ENCODE measurements around the gene KCNH1. TPM values are rescaled to one million over a fixed set of nuclear protein-coding genes. Genes with fewer than 3 reads are reported as not detected.

KCNH1 gene
- total and polyA plus RNA-seq, 2 experiments from 2014 or later, result 0.28 TPM; not detected in 1

DNA sequence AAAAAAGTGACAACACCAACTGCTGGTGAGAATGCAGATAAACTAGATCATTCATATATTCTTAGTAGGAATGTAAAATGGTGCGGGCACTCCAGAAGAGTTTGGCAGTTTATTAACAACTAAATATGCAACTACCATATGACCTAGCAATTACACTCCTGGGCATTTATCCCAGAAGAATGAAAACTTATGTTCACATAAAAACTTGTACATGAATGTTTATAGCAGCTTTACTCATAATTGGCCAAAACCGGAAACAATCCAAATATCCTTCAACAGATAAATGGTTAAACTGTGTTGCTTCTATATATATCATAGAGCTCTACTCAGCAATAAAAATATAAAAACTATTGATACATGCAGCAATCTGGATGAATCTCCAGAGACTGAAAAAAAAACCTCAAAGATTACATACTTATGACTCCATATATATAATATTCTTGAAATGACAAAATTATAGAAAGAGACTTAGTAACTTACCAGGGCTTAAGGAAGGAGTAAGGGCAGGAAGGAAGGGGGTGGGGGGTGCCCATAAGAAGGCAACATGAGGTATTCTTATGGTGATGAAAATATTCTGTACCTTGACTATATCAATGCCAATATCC, 99.9 kb downstream of the KCNH1 start (continued):
- TF ChIP-seq JUNB (IDR thresholded peaks at IDR 0.05; ENCODE audit: unreplicated experiment), result no peak
- no peak for TF ChIP-seq ZNF462 (CRISPR knock-in tag; IDR thresholded peaks at IDR 0.05)

DNA sequence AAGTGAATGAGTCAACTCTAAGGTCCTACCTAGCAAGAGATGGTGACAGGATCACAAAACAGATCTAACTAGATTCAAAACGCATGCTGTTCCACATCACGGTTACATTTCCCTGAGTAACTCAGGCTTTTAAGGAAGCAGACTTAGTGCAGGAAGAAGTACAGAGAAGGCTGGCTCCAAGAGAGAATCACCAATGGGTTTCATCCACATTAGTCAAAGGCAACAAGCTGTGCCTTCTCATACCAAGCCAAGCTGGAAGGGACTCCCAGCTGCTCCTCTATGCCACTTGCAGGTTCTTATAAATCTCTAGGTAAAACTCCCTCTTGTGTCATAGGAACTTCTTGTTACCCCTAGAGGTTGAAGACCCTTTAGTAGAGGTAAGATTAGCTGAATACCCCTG, 109.0 kb downstream of the KCNH1 start:
- no peak overlapping the region for H2AFZ ChIP-seq
- Mint-ChIP-seq H3K4me3 (no peak overlapping the region), H3K27me3 (ENCODE audit: insufficient read depth, low read depth, poor library complexity) (no peaks in the 10 kb centered on the region), H3K36me3 (ENCODE audit: low read depth) (no peaks in the 10 kb centered on the region), H3K9me3 (0 out of 3 replicates have a peak, but pooled peaks cover 3% of the 10 kb centered on the region), H3K27ac (no peak overlapping the region), H3K4me1 (no peaks in the 10 kb centered on the region)
- H3K36me3 ChIP-seq (ENCODE audit: insufficient read depth), result no peaks in the 10 kb centered on the region
- H3K79me2 ChIP-seq (replicated peaks; ENCODE audit: insufficient read depth), result no peaks in the 10 kb centered on the region
- no peak overlapping the region for H3K27ac ChIP-seq (ENCODE audit: low read depth)
- H3K27me3 ChIP-seq (ENCODE audit: insufficient read depth), result no peaks in the 10 kb centered on the region
- H3K4me2 ChIP-seq, result no peak overlapping the region
- H3K4me3 ChIP-seq, result no peak overlapping the region
- ATAC-seq (no peak), DNase-seq (ENCODE audit: low spot score) (no peak)
- no peaks in the 10 kb centered on the region for H3K4me1 ChIP-seq (ENCODE audit: insufficient read depth)
- H3K9me2 ChIP-seq (ENCODE audit: insufficient read depth), result no peaks in the 10 kb centered on the region
- no peaks in the 10 kb centered on the region for H4K20me1 ChIP-seq (replicated peaks; ENCODE audit: insufficient read depth)
- H3F3A ChIP-seq (replicated peaks; ENCODE audit: low read depth), result no peaks in the 10 kb centered on the region
- no peak for TF ChIP-seq EZH2 (IDR thresholded peaks at IDR 0.05; ENCODE audit: low read depth, unreplicated experiment)
- TF ChIP-seq EZH2phosphoT487 (IDR thresholded peaks at IDR 0.05; ENCODE audit: unreplicated experiment), result no peak
- TF ChIP-seq ZNF331 (CRISPR knock-in tag; IDR thresholded peaks at IDR 0.05; ENCODE audit: low read depth), result no peak
- no peak for TF ChIP-seq ZNF114 (CRISPR knock-in tag; IDR thresholded peaks at IDR 0.05)
- TF ChIP-seq CREB1 (CRISPR knock-in tag; IDR thresholded peaks at IDR 0.05; ENCODE audit: low read depth), result no peak
- TF ChIP-seq POLR2AphosphoS5 (IDR thresholded peaks at IDR 0.05; ENCODE audit: low read depth), result no peak
- TF ChIP-seq STAT1 (IDR thresholded peaks at IDR 0.05; ENCODE audit: unreplicated experiment), result no peak
- no peak for TF ChIP-seq ZNF462 (CRISPR knock-in tag; IDR thresholded peaks at IDR 0.05)

All from GM23338 (cell line).